Loucy (cell line): ENCODE data around the gene RXRA.

Experiments
- EZH2phosphoT487 ChIP-seq: fragments of 200-600 bp; IDR thresholded peaks from 2 replicates; pipeline ENCODE4 v1.6.1; 2018; ENCODE audit warnings: antibody characterized with exemption, mild to moderate bottlenecking, moderate library complexity, borderline replicate concordance
- TF ChIP-seq, protein P1 (sequence below): fragments of 200-600 bp; sonication (generic); conservative IDR thresholded peaks from 2 replicates; pipeline ENCODE4 v1.5.1; 2014; ENCODE audit warnings: mild to moderate bottlenecking, antibody characterized with exemption, low read length

DNA sequence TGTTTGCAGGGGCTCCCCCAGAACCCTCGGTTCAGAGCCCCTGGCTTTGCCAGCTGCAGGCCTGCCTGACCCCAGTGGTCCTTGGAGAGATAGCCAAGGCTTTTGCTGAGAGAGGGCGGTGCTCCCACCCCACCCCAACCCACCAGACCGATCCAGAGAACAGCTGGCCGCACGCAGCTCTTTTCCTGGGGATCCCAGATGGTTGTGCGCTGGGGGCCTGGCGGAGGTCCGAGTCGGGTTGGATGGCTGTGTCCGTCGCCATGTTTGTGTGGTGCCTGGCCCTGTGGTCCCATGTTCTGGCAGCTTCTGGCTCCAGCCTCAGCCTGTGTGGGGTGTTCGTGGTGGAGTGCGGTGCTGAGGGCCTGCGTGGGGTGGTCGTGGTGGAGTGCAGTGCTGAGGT lies 97.5 kb downstream of the RXRA start:
- TF ChIP-seq, protein P1, sequence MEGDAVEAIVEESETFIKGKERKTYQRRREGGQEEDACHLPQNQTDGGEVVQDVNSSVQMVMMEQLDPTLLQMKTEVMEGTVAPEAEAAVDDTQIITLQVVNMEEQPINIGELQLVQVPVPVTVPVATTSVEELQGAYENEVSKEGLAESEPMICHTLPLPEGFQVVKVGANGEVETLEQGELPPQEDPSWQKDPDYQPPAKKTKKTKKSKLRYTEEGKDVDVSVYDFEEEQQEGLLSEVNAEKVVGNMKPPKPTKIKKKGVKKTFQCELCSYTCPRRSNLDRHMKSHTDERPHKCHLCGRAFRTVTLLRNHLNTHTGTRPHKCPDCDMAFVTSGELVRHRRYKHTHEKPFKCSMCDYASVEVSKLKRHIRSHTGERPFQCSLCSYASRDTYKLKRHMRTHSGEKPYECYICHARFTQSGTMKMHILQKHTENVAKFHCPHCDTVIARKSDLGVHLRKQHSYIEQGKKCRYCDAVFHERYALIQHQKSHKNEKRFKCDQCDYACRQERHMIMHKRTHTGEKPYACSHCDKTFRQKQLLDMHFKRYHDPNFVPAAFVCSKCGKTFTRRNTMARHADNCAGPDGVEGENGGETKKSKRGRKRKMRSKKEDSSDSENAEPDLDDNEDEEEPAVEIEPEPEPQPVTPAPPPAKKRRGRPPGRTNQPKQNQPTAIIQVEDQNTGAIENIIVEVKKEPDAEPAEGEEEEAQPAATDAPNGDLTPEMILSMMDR, result no peak
- no peak for TF ChIP-seq EZH2phosphoT487
